Measurements from ENCODE around the gene CHRNB1. TPM values are rescaled to one million over a fixed set of nuclear protein-coding genes. Genes with fewer than 3 reads are reported as not detected.

CHRNB1 gene
- total RNA-seq, 1 donor = 26.1 TPM

- DNase-seq (ENCODE audit: low read depth in 2 of 3, low spot score in 2 of 3) = no peak
Observed at GRCh38 chr17:7437369-7437863, 7.4 kb upstream of the CHRNB1 start.

- DNase-seq (ENCODE audit: low read depth in 2 of 3, low spot score in 2 of 3) = peak in 2 of 3 donors; percentile 57 to 61
Observed at GRCh38 chr17:7437950-7438614, 6.8 kb upstream of the CHRNB1 start.

GRCh38 chr17:7438656-7439460 is 6.0 kb upstream of the CHRNB1 start:
- no peak for DNase-seq (ENCODE audit: low read depth in 2 of 3, low spot score in 2 of 3)

- DNase-seq (ENCODE audit: low read depth in 2 of 3, low spot score in 2 of 3) = no peak
Observed at GRCh38 chr17:7439462-7440112, 5.3 kb upstream of the CHRNB1 start, which contains the start of gene FGF11. Gene FGF11, plus strand, starts transcription at chr17:7439512. Its CDS starts 109 bp downstream, at chr17:7439621.

GRCh38 chr17:7440113-7440833 is 4.6 kb upstream of the CHRNB1 start:
- peak in 2 of 3 donors; percentile 41 to 48 for DNase-seq (ENCODE audit: low read depth in 2 of 3, low spot score in 2 of 3)

- DNase-seq (ENCODE audit: low read depth in 2 of 3, low spot score in 2 of 3) = peak in 2 of 3 donors; percentile 60 to 70
Observed at GRCh38 chr17:7440834-7441195, 4.0 kb upstream of the CHRNB1 start.

- DNase-seq (ENCODE audit: low read depth in 2 of 3, low spot score in 2 of 3) = no peak
Observed at GRCh38 chr17:7441266-7441665, 3.6 kb upstream of the CHRNB1 start.

GRCh38 chr17:7442142-7442541 is 2.7 kb upstream of the CHRNB1 start:
- no peak for DNase-seq (ENCODE audit: low read depth in 2 of 3, low spot score in 2 of 3)

- no peak for DNase-seq (ENCODE audit: low read depth in 2 of 3, low spot score in 2 of 3)
Observed at GRCh38 chr17:7443499-7444485, 1.1 kb upstream of the CHRNB1 start.

GRCh38 chr17:7445619-7445968 is 733 bp downstream of the CHRNB1 start:
- peak in 1 of 3 donors; percentile 31 for DNase-seq (ENCODE audit: low read depth in 2 of 3, low spot score in 2 of 3)

- no peak for DNase-seq (ENCODE audit: low read depth in 2 of 3, low spot score in 2 of 3)
Observed at GRCh38 chr17:7448461-7448860, 3.6 kb downstream of the CHRNB1 start.

GRCh38 chr17:7459961-7460545 is 15.2 kb downstream of the CHRNB1 start:
- DNase-seq (ENCODE audit: low read depth in 2 of 3, low spot score in 2 of 3) = no peak

GRCh38 chr17:7460850-7461660 is 16.2 kb downstream of the CHRNB1 start:
- DNase-seq (ENCODE audit: low read depth in 2 of 3, low spot score in 2 of 3) = no peak

GRCh38 chr17:7462474-7463371 is 17.9 kb downstream of the CHRNB1 start:
- no peak for DNase-seq (ENCODE audit: low read depth in 2 of 3, low spot score in 2 of 3)

GRCh38 chr17:7463372-7463846 is 18.5 kb downstream of the CHRNB1 start:
- no peak for DNase-seq (ENCODE audit: low read depth in 2 of 3, low spot score in 2 of 3)

GRCh38 chr17:7464081-7464480 is 19.2 kb downstream of the CHRNB1 start:
- DNase-seq (ENCODE audit: low read depth in 2 of 3, low spot score in 2 of 3) = no peak

GRCh38 chr17:7465597-7466275 is 20.9 kb downstream of the CHRNB1 start:
- no peak for DNase-seq (ENCODE audit: low read depth in 2 of 3, low spot score in 2 of 3)
